PC-3 (cell line): ENCODE data around the gene MORN1. TPM values are rescaled to one million over a fixed set of nuclear protein-coding genes. Genes with fewer than 3 reads are reported as not detected.

Experiments
- ATAC-seq: fragments of 200-7000 bp; cut with Tn5 transposase; 2 replicates; pipeline ENCODE4 v1.9.1; 2020; ENCODE audit warnings: mild to moderate bottlenecking, moderate library complexity
- BruUV-seq: library from RNA; stranded (reverse); fragments of 400-500 nt; replicated peaks from 2 replicates; lab custom pipeline; 2021; lab: Mats Ljungman, UMichigan
- CTCF ChIA-PET: fragments of 300-600 bp; sonication (Branson Sonifier 250); formaldehyde crosslinking; loops from one replicate; lab custom pipeline; 2022; ENCODE audit warnings: antibody characterized with exemption; lab: Charles Lee
- POLR2A ChIA-PET: fragments of 300-600 bp; sonication (Branson Sonifier 250); formaldehyde crosslinking; loops from one replicate; lab custom pipeline; 2022; ENCODE audit warnings: antibody characterized with exemption; ENCODE audit not compliant: unreplicated experiment; lab: Charles Lee
- DNase-seq: peaks from one replicate; pipeline ENCODE4 v3.0.0-alpha.2; 2015
- H2AFZ ChIP-seq: fragments of 300-600 bp; sonication (generic); 2 replicates; pipeline ENCODE4 v1.6.0; 2016; ENCODE audit warnings: antibody characterized with exemption, low read length
- H3F3A ChIP-seq: fragments of 300-600 bp; sonication (generic); one replicate; pipeline ENCODE4 v1.6.0; 2017; ENCODE audit warnings: antibody characterized with exemption, low read length, control low read depth, mild to moderate bottlenecking; ENCODE audit not compliant: unreplicated experiment
- H3K27ac ChIP-seq: fragments of 300-600 bp; sonication (generic); 2 replicates; pipeline ENCODE4 v1.5.1; 2016; ENCODE audit warnings: mild to moderate bottlenecking, low read length
- H3K27me3 ChIP-seq: fragments of 300-600 bp; sonication (generic); 2 replicates; pipeline ENCODE4 v1.6.1; 2016; ENCODE audit warnings: low read length, mixed read lengths
- H3K36me3 ChIP-seq: fragments of 300-600 bp; sonication (generic); 2 replicates; pipeline ENCODE4 v1.6.1; 2016; ENCODE audit warnings: low read depth, mixed run types, low read length, mixed read lengths
- H3K4me1 ChIP-seq: fragments of 300-600 bp; sonication (generic); 2 replicates; pipeline ENCODE4 v1.5.1; 2016; ENCODE audit warnings: low read length; ENCODE audit not compliant: insufficient read depth
- H3K4me2 ChIP-seq: fragments of 300-600 bp; sonication (generic); 2 replicates; pipeline ENCODE4 v1.6.0; 2016; ENCODE audit warnings: low read length
- H3K4me3 ChIP-seq: fragments of 300-600 bp; sonication (generic); 2 replicates; pipeline ENCODE4 v1.5.1; 2016; ENCODE audit warnings: mild to moderate bottlenecking, low read length, mixed read lengths
- H3K79me2 ChIP-seq: fragments of 300-600 bp; sonication (generic); 2 replicates; pipeline ENCODE4 v1.6.1; 2017; ENCODE audit warnings: low read length, mixed read lengths
- H3K9ac ChIP-seq: fragments of 300-600 bp; sonication (generic); 2 replicates; pipeline ENCODE4 v1.6.0; 2016; ENCODE audit warnings: mild to moderate bottlenecking, low read length
- H3K9me2 ChIP-seq: fragments of 300-600 bp; sonication (generic); replicated peaks from 2 replicates; pipeline ENCODE4 v1.6.1; 2016; ENCODE audit warnings: mixed run types, low read length, mixed read lengths
- H3K9me3 ChIP-seq: fragments of 300-600 bp; sonication (generic); 2 replicates; pipeline ENCODE4 v1.6.1; 2016; ENCODE audit warnings: low read length, mixed read lengths
- H4K20me1 ChIP-seq: fragments of 300-600 bp; sonication (generic); 2 replicates; pipeline ENCODE4 v1.6.1; 2016; ENCODE audit warnings: low read length, mixed read lengths
- EZH2 ChIP-seq: fragments of 300-600 bp; sonication (generic); IDR thresholded peaks from one replicate; pipeline ENCODE4 v1.6.1; 2017; ENCODE audit warnings: antibody characterized with exemption, mild to moderate bottlenecking, low read length; ENCODE audit not compliant: unreplicated experiment
- EZH2phosphoT487 ChIP-seq: fragments of 300-600 bp; sonication (generic); IDR thresholded peaks from 2 replicates; pipeline ENCODE4 v1.6.1; 2018; ENCODE audit warnings: mild to moderate bottlenecking, antibody characterized with exemption, low read length, borderline replicate concordance
- intact Hi-C: fragments of 100-400 bp; cut with micrococcal nuclease; formaldehyde crosslinking; loops from 2 replicates; pipeline ENCODE4 v1.9.0; 2023
- total RNA-seq: library from RNA; depleted of rRNA; stranded (reverse); fragments of >200 nt; gene quantifications from 2 replicates; pipeline ENCODE4 v1.2.3, GENCODE V29; 2014
- TF ChIP-seq, protein P1 (sequence below): fragments of 300-600 bp; sonication (generic); conservative IDR thresholded peaks from 2 replicates; pipeline ENCODE4 v1.5.1; 2017; ENCODE audit warnings: antibody characterized with exemption, low read depth, mild to moderate bottlenecking, low read length

Gene MORN1
- total RNA-seq, 1 experiment from 2014 or later = 11.2 TPM

DNA sequence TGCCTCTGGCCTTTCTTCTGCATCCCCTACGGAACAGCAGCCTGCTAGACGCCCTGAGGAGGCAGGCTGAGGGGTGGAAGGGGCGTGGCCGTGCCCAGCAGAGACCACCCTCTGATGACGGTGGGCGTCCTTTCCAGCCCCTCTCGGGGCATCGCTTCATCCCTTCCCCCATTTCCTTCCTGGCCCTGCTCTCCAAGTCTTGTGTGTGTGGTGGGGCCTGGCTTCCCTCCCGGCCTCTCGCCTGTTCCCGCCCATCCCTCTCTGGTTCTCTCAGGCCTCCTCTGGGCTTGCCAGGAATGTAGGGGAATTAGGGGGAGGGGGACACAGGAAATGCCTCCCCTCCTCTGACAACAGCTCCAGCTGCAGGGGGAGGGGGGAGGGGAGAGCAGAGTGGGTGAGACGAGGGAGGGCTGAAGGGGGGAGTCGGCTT, 112.1 kb downstream of the MORN1 start:
- intact Hi-C loops = no loop called here
- Histone ChIP-seq H3K27me3 (no peaks in the 10 kb centered on the region), H3K9me2 (no peaks in the 10 kb centered on the region), H3K9ac (no peak overlapping the region), H3K27ac (no peak overlapping the region), H3K4me1 (no peaks in the 10 kb centered on the region), H3K36me3 (peaks cover 6% of the 10 kb centered on the region; the same call in 1 of the 2 replicates), H3K9me3 (no peaks in the 10 kb centered on the region), H3K79me2 (peaks cover 78% of the 10 kb centered on the region), H2AFZ (no peak overlapping the region), H4K20me1 (peaks cover 40% of the 10 kb centered on the region), H3K4me3 (no peak overlapping the region), H3F3A (no peaks in the 10 kb centered on the region), H3K4me2 (no peak overlapping the region)
- no peak for ATAC-seq
- BruUV-seq = no TSS peak
- CTCF ChIA-PET = no interaction called here
- POLR2A ChIA-PET = no interaction called here
- DNase-seq = no peak
- TF ChIP-seq EZH2 (no peak), EZH2phosphoT487 (no peak)
- TF ChIP-seq, protein P1, sequence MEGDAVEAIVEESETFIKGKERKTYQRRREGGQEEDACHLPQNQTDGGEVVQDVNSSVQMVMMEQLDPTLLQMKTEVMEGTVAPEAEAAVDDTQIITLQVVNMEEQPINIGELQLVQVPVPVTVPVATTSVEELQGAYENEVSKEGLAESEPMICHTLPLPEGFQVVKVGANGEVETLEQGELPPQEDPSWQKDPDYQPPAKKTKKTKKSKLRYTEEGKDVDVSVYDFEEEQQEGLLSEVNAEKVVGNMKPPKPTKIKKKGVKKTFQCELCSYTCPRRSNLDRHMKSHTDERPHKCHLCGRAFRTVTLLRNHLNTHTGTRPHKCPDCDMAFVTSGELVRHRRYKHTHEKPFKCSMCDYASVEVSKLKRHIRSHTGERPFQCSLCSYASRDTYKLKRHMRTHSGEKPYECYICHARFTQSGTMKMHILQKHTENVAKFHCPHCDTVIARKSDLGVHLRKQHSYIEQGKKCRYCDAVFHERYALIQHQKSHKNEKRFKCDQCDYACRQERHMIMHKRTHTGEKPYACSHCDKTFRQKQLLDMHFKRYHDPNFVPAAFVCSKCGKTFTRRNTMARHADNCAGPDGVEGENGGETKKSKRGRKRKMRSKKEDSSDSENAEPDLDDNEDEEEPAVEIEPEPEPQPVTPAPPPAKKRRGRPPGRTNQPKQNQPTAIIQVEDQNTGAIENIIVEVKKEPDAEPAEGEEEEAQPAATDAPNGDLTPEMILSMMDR = no peak

GRCh38 chr1:2278591-2279209, 112.7 kb downstream of the MORN1 start:
- peaks cover 44% of the 10 kb centered on the region for H4K20me1 ChIP-seq
- no peak for TF ChIP-seq EZH2phosphoT487
- TF ChIP-seq, protein P1 = no peak
- H3K27ac ChIP-seq = no peak overlapping the region
- no peak overlapping the region for H2AFZ ChIP-seq
- BruUV-seq = no TSS peak
- intact Hi-C loops = no loop called here
- ChIA-PET CTCF (no interaction called here), POLR2A (no interaction called here)
- peaks cover 78% of the 10 kb centered on the region for H3K79me2 ChIP-seq
- no peak for ATAC-seq
- H3K36me3 ChIP-seq = peaks cover 6% of the 10 kb centered on the region; the same call in 1 of the 2 replicates
- DNase-seq = no peak
- H3K9me2 ChIP-seq = no peaks in the 10 kb centered on the region
- H3F3A ChIP-seq = no peaks in the 10 kb centered on the region
- H3K9ac ChIP-seq = no peak overlapping the region
- no peak overlapping the region for H3K4me3 ChIP-seq
- no peaks in the 10 kb centered on the region for H3K27me3 ChIP-seq
- no peaks in the 10 kb centered on the region for H3K9me3 ChIP-seq
- no peak overlapping the region for H3K4me2 ChIP-seq
- no peaks in the 10 kb centered on the region for H3K4me1 ChIP-seq

DNA sequence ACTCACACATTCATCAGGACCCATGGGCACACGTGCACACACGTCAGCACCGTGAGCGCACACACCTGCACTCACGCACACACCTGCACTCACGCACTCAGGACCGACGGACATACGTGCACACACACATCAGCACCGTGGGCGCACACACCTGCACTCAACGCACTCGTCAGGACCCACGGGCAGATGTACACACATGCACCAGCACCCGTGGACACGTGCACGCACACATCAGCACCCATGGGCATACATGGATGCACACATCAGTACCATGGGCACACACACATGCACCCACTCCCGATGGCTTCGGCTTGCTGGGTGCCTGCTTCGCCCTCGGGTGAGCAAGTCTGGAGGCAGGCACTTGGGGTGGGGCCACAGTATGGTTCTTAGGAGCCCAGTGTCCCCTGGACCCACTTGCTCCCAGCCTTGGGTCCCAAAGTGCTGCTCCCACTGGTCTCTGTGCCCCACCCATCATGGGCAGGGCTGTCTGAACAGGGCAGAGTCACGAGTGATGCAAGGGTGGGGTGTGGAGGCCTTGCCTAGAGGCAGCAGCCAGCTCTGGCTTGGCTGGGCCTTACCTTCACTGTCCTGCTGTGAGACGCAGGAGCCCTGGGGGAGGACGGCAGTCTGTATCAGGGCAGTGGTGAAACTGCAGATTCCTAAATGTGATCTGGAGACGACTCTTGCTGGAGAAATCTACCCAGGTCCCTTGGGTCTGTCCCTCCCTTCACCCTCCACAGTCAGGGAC, 113.4 kb downstream of the MORN1 start:
- intact Hi-C loops = no loop called here
- H4K20me1 ChIP-seq = peaks cover 52% of the 10 kb centered on the region
- POLR2A ChIA-PET = no interaction called here

More for the DNA sequence above, 113.4 kb downstream of the MORN1 start:
- no peaks in the 10 kb centered on the region for H3K9me2 ChIP-seq
- H3F3A ChIP-seq = no peaks in the 10 kb centered on the region
- 0 out of 2 replicates have a peak, but pooled peaks have one; percentile 28 for ATAC-seq
- no peak overlapping the region for H3K4me3 ChIP-seq
- no peak overlapping the region for H3K4me2 ChIP-seq
- no TSS peak for BruUV-seq
- TF ChIP-seq EZH2 (no peak), EZH2phosphoT487 (no peak)
- CTCF ChIA-PET = no interaction called here
- H2AFZ ChIP-seq = no peak overlapping the region
- no peaks in the 10 kb centered on the region for H3K4me1 ChIP-seq
- peaks cover 6% of the 10 kb centered on the region; the same call in 1 of the 2 replicates for H3K36me3 ChIP-seq
- H3K9ac ChIP-seq = no peak overlapping the region
- H3K79me2 ChIP-seq = peaks cover 78% of the 10 kb centered on the region
- no peak overlapping the region for H3K27ac ChIP-seq
- DNase-seq = no peak
- H3K27me3 ChIP-seq = no peaks in the 10 kb centered on the region
- no peaks in the 10 kb centered on the region for H3K9me3 ChIP-seq
